ENCODE measurements around the gene KLHDC10. TPM values are rescaled to one million over a fixed set of nuclear protein-coding genes. Genes with fewer than 3 reads are reported as not detected.
"Not testable (repeated sequence)": the region's sequence is repeated elsewhere in the genome, so short reads cannot be mapped to it uniquely, and the experiment has no call there.

Gene KLHDC10
- total RNA-seq, 1 experiment from 2014 or later, result 14.4 TPM

- ATAC-seq, result no peak
- POLR2A ChIA-PET, result no interaction called here
- TF ChIP-seq NFATC4 (CRISPR knock-in tag; IDR thresholded peaks at IDR 0.05) (no peak), ESRRA (CRISPR knock-in tag; IDR thresholded peaks at IDR 0.05; ENCODE audit: borderline replicate concordance) (no peak), MYBL2 (CRISPR knock-in tag; IDR thresholded peaks at IDR 0.05) (no peak), TEAD1 (CRISPR knock-in tag; IDR thresholded peaks at IDR 0.05) (no peak), CBFB (CRISPR knock-in tag; IDR thresholded peaks at IDR 0.05; ENCODE audit: low read depth) (no peak)
- TF ChIP-seq, protein P1, sequence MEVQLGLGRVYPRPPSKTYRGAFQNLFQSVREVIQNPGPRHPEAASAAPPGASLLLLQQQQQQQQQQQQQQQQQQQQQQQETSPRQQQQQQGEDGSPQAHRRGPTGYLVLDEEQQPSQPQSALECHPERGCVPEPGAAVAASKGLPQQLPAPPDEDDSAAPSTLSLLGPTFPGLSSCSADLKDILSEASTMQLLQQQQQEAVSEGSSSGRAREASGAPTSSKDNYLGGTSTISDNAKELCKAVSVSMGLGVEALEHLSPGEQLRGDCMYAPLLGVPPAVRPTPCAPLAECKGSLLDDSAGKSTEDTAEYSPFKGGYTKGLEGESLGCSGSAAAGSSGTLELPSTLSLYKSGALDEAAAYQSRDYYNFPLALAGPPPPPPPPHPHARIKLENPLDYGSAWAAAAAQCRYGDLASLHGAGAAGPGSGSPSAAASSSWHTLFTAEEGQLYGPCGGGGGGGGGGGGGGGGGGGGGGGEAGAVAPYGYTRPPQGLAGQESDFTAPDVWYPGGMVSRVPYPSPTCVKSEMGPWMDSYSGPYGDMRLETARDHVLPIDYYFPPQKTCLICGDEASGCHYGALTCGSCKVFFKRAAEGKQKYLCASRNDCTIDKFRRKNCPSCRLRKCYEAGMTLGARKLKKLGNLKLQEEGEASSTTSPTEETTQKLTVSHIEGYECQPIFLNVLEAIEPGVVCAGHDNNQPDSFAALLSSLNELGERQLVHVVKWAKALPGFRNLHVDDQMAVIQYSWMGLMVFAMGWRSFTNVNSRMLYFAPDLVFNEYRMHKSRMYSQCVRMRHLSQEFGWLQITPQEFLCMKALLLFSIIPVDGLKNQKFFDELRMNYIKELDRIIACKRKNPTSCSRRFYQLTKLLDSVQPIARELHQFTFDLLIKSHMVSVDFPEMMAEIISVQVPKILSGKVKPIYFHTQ (CRISPR knock-in tag; IDR thresholded peaks at IDR 0.05), result no peak
- TF ChIP-seq, protein P2, sequence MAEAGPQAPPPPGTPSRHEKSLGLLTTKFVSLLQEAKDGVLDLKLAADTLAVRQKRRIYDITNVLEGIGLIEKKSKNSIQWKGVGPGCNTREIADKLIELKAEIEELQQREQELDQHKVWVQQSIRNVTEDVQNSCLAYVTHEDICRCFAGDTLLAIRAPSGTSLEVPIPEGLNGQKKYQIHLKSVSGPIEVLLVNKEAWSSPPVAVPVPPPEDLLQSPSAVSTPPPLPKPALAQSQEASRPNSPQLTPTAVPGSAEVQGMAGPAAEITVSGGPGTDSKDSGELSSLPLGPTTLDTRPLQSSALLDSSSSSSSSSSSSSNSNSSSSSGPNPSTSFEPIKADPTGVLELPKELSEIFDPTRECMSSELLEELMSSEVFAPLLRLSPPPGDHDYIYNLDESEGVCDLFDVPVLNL (CRISPR knock-in tag; IDR thresholded peaks at IDR 0.05; ENCODE audit: borderline replicate concordance, low read depth), result no peak
- TF ChIP-seq, protein P3, sequence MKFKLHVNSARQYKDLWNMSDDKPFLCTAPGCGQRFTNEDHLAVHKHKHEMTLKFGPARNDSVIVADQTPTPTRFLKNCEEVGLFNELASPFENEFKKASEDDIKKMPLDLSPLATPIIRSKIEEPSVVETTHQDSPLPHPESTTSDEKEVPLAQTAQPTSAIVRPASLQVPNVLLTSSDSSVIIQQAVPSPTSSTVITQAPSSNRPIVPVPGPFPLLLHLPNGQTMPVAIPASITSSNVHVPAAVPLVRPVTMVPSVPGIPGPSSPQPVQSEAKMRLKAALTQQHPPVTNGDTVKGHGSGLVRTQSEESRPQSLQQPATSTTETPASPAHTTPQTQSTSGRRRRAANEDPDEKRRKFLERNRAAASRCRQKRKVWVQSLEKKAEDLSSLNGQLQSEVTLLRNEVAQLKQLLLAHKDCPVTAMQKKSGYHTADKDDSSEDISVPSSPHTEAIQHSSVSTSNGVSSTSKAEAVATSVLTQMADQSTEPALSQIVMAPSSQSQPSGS (CRISPR knock-in tag; IDR thresholded peaks at IDR 0.05; ENCODE audit: borderline replicate concordance, low read depth), result no peak
- TF ChIP-seq, protein P4, sequence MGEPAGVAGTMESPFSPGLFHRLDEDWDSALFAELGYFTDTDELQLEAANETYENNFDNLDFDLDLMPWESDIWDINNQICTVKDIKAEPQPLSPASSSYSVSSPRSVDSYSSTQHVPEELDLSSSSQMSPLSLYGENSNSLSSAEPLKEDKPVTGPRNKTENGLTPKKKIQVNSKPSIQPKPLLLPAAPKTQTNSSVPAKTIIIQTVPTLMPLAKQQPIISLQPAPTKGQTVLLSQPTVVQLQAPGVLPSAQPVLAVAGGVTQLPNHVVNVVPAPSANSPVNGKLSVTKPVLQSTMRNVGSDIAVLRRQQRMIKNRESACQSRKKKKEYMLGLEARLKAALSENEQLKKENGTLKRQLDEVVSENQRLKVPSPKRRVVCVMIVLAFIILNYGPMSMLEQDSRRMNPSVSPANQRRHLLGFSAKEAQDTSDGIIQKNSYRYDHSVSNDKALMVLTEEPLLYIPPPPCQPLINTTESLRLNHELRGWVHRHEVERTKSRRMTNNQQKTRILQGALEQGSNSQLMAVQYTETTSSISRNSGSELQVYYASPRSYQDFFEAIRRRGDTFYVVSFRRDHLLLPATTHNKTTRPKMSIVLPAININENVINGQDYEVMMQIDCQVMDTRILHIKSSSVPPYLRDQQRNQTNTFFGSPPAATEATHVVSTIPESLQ (CRISPR knock-in tag; IDR thresholded peaks at IDR 0.05), result no peak
- TF ChIP-seq, protein P5, sequence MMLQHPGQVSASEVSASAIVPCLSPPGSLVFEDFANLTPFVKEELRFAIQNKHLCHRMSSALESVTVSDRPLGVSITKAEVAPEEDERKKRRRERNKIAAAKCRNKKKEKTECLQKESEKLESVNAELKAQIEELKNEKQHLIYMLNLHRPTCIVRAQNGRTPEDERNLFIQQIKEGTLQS (CRISPR knock-in tag; conservative IDR thresholded peaks at IDR 0.05), result no peak
- DNase-seq (ENCODE audit: low spot score), result no peak
- Mint-ChIP-seq H3K36me3 (peaks cover 39% of the 10 kb centered on the region), H3K9me3 (no peaks in the 10 kb centered on the region), H3K4me3 (no peak overlapping the region), H3K27me3 (ENCODE audit: low read depth) (no peaks in the 10 kb centered on the region), H3K4me1 (no peaks in the 10 kb centered on the region), H3K27ac (no peak overlapping the region)
- CTCF ChIA-PET, result no interaction called here
Observed at GRCh38 chr7:130181263-130181605, 110.9 kb downstream of the KLHDC10 start.

DNA sequence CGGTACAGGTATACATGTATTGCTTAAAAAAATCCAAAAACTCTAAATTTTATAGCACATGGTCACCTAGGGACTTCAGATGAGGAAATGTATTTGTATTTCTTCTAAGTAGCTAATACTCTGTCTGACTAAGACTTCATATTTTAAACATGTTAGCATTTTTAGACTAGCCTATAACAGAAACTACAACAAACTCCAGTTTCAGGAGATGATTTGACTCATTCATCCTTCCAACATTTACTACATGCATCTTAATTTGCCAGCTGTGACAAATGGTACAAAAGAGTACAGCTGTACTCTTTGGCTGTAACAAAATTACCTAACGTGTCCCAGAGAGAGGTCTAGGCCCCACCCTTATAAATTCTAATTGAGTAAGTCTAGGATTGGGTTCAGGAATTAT is 112.7 kb downstream of the KLHDC10 start:
- Mint-ChIP-seq H3K4me1 (no peaks in the 10 kb centered on the region), H3K27ac (no peak overlapping the region), H3K4me3 (no peak overlapping the region), H3K36me3 (peaks cover 38% of the 10 kb centered on the region), H3K9me3 (no peaks in the 10 kb centered on the region), H3K27me3 (ENCODE audit: low read depth) (no peaks in the 10 kb centered on the region)
- TF ChIP-seq ZNF121 (CRISPR knock-in tag; IDR thresholded peaks at IDR 0.05) (no peak), TEAD4 (CRISPR knock-in tag; IDR thresholded peaks at IDR 0.05) (no peak), ESRRA (CRISPR knock-in tag; IDR thresholded peaks at IDR 0.05; ENCODE audit: borderline replicate concordance) (no peak), NR2C2 (CRISPR knock-in tag; IDR thresholded peaks at IDR 0.05) (no peak), EMX1 (CRISPR knock-in tag; IDR thresholded peaks at IDR 0.05) (no peak), HMGA2 (CRISPR knock-in tag; IDR thresholded peaks at IDR 0.05) (no peak), GTF2I (CRISPR knock-in tag; conservative IDR thresholded peaks at IDR 0.05) (no peak)
- TF ChIP-seq, protein P6, sequence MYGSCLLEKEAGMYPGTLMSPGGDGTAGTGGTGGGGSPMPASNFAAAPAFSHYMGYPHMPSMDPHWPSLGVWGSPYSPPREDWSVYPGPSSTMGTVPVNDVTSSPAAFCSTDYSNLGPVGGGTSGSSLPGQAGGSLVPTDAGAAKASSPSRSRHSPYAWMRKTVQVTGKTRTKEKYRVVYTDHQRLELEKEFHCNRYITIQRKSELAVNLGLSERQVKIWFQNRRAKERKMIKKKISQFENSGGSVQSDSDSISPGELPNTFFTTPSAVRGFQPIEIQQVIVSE (CRISPR knock-in tag; IDR thresholded peaks at IDR 0.05; ENCODE audit: borderline replicate concordance), result no peak
- TF ChIP-seq, protein P7, sequence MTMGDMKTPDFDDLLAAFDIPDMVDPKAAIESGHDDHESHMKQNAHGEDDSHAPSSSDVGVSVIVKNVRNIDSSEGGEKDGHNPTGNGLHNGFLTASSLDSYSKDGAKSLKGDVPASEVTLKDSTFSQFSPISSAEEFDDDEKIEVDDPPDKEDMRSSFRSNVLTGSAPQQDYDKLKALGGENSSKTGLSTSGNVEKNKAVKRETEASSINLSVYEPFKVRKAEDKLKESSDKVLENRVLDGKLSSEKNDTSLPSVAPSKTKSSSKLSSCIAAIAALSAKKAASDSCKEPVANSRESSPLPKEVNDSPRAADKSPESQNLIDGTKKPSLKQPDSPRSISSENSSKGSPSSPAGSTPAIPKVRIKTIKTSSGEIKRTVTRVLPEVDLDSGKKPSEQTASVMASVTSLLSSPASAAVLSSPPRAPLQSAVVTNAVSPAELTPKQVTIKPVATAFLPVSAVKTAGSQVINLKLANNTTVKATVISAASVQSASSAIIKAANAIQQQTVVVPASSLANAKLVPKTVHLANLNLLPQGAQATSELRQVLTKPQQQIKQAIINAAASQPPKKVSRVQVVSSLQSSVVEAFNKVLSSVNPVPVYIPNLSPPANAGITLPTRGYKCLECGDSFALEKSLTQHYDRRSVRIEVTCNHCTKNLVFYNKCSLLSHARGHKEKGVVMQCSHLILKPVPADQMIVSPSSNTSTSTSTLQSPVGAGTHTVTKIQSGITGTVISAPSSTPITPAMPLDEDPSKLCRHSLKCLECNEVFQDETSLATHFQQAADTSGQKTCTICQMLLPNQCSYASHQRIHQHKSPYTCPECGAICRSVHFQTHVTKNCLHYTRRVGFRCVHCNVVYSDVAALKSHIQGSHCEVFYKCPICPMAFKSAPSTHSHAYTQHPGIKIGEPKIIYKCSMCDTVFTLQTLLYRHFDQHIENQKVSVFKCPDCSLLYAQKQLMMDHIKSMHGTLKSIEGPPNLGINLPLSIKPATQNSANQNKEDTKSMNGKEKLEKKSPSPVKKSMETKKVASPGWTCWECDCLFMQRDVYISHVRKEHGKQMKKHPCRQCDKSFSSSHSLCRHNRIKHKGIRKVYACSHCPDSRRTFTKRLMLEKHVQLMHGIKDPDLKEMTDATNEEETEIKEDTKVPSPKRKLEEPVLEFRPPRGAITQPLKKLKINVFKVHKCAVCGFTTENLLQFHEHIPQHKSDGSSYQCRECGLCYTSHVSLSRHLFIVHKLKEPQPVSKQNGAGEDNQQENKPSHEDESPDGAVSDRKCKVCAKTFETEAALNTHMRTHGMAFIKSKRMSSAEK (CRISPR knock-in tag; IDR thresholded peaks at IDR 0.05; ENCODE audit: borderline replicate concordance), result no peak
- TF ChIP-seq, protein P8, sequence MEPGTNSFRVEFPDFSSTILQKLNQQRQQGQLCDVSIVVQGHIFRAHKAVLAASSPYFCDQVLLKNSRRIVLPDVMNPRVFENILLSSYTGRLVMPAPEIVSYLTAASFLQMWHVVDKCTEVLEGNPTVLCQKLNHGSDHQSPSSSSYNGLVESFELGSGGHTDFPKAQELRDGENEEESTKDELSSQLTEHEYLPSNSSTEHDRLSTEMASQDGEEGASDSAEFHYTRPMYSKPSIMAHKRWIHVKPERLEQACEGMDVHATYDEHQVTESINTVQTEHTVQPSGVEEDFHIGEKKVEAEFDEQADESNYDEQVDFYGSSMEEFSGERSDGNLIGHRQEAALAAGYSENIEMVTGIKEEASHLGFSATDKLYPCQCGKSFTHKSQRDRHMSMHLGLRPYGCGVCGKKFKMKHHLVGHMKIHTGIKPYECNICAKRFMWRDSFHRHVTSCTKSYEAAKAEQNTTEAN (CRISPR knock-in tag; IDR thresholded peaks at IDR 0.05), result no peak
- CTCF ChIA-PET, result no interaction called here
- DNase-seq (ENCODE audit: low spot score), result no peak
- POLR2A ChIA-PET, result interaction anchor here (1.7 kb wide), 1 partner anchor 23 kb away, joined by 3 read pairs; the partner anchor contains the start of gene TMEM209
- no peak for ATAC-seq

DNA sequence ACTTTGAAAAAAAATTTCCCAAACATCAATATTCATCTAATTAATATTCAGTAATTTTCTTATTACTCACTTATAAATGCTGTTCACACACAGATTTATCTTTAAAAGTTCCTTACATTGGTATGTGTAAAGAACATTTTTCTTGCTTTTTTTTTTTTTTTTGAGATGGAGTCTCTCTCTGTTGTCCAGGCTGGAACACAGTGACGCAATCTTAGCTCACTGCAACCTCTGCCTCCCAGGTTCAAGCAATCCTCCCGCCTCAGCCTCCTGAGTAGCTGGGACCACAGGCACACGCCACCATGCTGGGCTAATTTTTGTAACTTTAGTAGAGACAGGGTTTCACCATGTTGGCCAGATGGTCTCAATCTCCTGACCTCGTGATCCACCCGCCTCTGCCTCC is 114.0 kb downstream of the KLHDC10 start:
- H3K36me3 Mint-ChIP-seq, result peaks cover 46% of the 10 kb centered on the region
- POLR2A ChIA-PET, result interaction anchor here (1.7 kb wide), 1 partner anchor 21 kb away, joined by 3 read pairs; the partner anchor contains the start of gene TMEM209
- H3K9me3 Mint-ChIP-seq; DNase-seq (ENCODE audit: low spot score); H3K4me1 Mint-ChIP-seq; CTCF ChIA-PET; ATAC-seq; H3K27me3 Mint-ChIP-seq (ENCODE audit: low read depth); H3K4me3 Mint-ChIP-seq; H3K27ac Mint-ChIP-seq: not testable (repeated sequence)

Data from WTC11 (cell line).